Hepatocyte (in vitro differentiated cells): ENCODE data around the gene ABCC10. TPM values are rescaled to one million over a fixed set of nuclear protein-coding genes. Genes with fewer than 3 reads are reported as not detected.
A peak's percentile ranks its signal among the peaks of the same experiment; 100 is the strongest.

Experiments
- DNase-seq: peaks from one replicate; pipeline ENCODE4 v3.0.0-alpha.2; 2016; ENCODE audit warnings: low spot score
- H2AFZ ChIP-seq: fragments of 200-600 bp; sonication (generic); 2 replicates; pipeline ENCODE4 v1.6.0; 2016; ENCODE audit warnings: antibody characterized with exemption, mild to moderate bottlenecking
- H3K27ac ChIP-seq: fragments of 200-600 bp; sonication (generic); 2 replicates; pipeline ENCODE4 v1.5.1; 2016; ENCODE audit warnings: mild to moderate bottlenecking
- H3K27me3 ChIP-seq: fragments of 200-600 bp; sonication (generic); 2 replicates; pipeline ENCODE4 v1.6.1; 2016
- H3K36me3 ChIP-seq: fragments of 200-600 bp; sonication (generic); replicated peaks from 2 replicates; pipeline ENCODE4 v1.5.1; 2016; ENCODE audit warnings: low read depth; ENCODE audit not compliant: insufficient read depth
- H3K4me1 ChIP-seq: fragments of 200-600 bp; sonication (generic); 2 replicates; pipeline ENCODE4 v1.5.1; 2016; ENCODE audit warnings: mild to moderate bottlenecking, moderate library complexity; ENCODE audit not compliant: insufficient read depth
- H3K4me2 ChIP-seq: fragments of 200-600 bp; sonication (generic); 2 replicates; pipeline ENCODE4 v1.6.0; 2016
- H3K4me3 ChIP-seq: fragments of 200-600 bp; sonication (generic); 2 replicates; pipeline ENCODE4 v1.5.1; 2016; ENCODE audit warnings: mild to moderate bottlenecking
- H3K79me2 ChIP-seq: fragments of 200-600 bp; sonication (generic); 2 replicates; pipeline ENCODE4 v1.6.0; 2017; ENCODE audit warnings: mild to moderate bottlenecking
- H3K9me2 ChIP-seq: fragments of 200-600 bp; sonication (generic); replicated peaks from 2 replicates; pipeline ENCODE4 v1.6.0; 2017; ENCODE audit warnings: mild to moderate bottlenecking; ENCODE audit not compliant: insufficient read depth
- H3K9me3 ChIP-seq: fragments of 200-600 bp; sonication (generic); 2 replicates; pipeline ENCODE4 v1.5.1; 2016; ENCODE audit warnings: low read depth, mild to moderate bottlenecking
- H4K20me1 ChIP-seq: fragments of 200-600 bp; sonication (generic); 2 replicates; pipeline ENCODE4 v1.6.0; 2016; ENCODE audit warnings: mild to moderate bottlenecking; ENCODE audit not compliant: insufficient read depth, poor library complexity, severe bottlenecking
- EZH2 ChIP-seq: fragments of 200-600 bp; sonication (generic); IDR thresholded peaks from 2 replicates; pipeline ENCODE4 v1.6.1; 2016; ENCODE audit warnings: antibody characterized with exemption, mild to moderate bottlenecking, borderline replicate concordance
- EZH2phosphoT487 ChIP-seq: fragments of 200-600 bp; sonication (generic); IDR thresholded peaks from one replicate; pipeline ENCODE4 v1.6.1; 2018; ENCODE audit warnings: antibody characterized with exemption, mild to moderate bottlenecking, low read depth, moderate library complexity; ENCODE audit not compliant: unreplicated experiment, severe bottlenecking
- WGBS: methylation state at CpG from one replicate; pipeline ENCODE4 v1.1.6; 2016; ENCODE audit warnings: low lambda C conversion rate; ENCODE audit errors: missing lambda C conversion rate; 5-methylcytosine and 5-hydroxymethylcytosine counted together
- polyA plus RNA-seq: library from polyadenylated mRNA; unstranded; fragments of >200 nt; fragmentation: Nextera tagmentation; extraction: Ambion mirVana; gene quantifications from 2 replicates; pipeline ENCODE4 v1.2.1, GENCODE V29; 2016
- total RNA-seq: library from RNA; depleted of rRNA; stranded (reverse); fragments of >200 nt; gene quantifications from 2 replicates; pipeline ENCODE4 v1.2.3, GENCODE V29; 2014
- TF ChIP-seq, protein P1 (sequence below): fragments of 200-600 bp; sonication (generic); IDR thresholded peaks from 2 replicates; pipeline ENCODE4 v1.5.1; 2016; ENCODE audit warnings: antibody characterized with exemption, mild to moderate bottlenecking; ENCODE audit not compliant: poor library complexity

ABCC10 gene
- total and polyA plus RNA-seq, 2 experiments from 2014 or later, result 16.7 to 33.3 TPM

DNA sequence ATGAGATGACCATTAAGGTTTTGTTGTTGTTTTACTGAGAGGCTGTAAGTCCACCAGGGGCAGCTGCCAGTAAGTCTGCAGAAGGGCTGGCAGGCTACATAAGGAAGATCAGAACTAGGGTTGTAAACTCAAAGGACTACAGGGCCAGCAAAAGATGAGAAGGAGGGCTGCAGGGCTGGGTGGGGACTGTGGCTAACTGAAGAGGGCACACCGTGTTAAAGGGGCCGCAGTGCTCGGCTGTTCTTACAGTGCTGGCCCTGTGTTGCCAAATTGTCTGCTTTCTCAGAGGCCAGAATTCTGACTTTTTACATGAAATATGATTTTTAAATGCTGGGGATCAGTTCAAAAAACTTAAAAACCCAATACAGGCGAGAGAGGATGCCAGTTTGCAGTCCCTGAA, 32.4 kb upstream of the ABCC10 start:
- Histone ChIP-seq H3K4me2 (no peak overlapping the region), H3K9me2 (no peaks in the 10 kb centered on the region), H3K4me3 (no peak overlapping the region), H2AFZ (no peak overlapping the region), H4K20me1 (no peaks in the 10 kb centered on the region), H3K4me1 (peaks cover 7% of the 10 kb centered on the region), H3K27ac (no peak overlapping the region), H3K36me3 (no peaks in the 10 kb centered on the region), H3K27me3 (no peaks in the 10 kb centered on the region), H3K9me3 (no peaks in the 10 kb centered on the region), H3K79me2 (peaks cover 9% of the 10 kb centered on the region)
- no peak for DNase-seq
- TF ChIP-seq, protein P1, sequence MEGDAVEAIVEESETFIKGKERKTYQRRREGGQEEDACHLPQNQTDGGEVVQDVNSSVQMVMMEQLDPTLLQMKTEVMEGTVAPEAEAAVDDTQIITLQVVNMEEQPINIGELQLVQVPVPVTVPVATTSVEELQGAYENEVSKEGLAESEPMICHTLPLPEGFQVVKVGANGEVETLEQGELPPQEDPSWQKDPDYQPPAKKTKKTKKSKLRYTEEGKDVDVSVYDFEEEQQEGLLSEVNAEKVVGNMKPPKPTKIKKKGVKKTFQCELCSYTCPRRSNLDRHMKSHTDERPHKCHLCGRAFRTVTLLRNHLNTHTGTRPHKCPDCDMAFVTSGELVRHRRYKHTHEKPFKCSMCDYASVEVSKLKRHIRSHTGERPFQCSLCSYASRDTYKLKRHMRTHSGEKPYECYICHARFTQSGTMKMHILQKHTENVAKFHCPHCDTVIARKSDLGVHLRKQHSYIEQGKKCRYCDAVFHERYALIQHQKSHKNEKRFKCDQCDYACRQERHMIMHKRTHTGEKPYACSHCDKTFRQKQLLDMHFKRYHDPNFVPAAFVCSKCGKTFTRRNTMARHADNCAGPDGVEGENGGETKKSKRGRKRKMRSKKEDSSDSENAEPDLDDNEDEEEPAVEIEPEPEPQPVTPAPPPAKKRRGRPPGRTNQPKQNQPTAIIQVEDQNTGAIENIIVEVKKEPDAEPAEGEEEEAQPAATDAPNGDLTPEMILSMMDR, result no peak
- TF ChIP-seq EZH2, result no peak
- TF ChIP-seq EZH2phosphoT487, result no peak
- 91% methylated on average over 4 of the region's 4 CpGs for WGBS

DNA sequence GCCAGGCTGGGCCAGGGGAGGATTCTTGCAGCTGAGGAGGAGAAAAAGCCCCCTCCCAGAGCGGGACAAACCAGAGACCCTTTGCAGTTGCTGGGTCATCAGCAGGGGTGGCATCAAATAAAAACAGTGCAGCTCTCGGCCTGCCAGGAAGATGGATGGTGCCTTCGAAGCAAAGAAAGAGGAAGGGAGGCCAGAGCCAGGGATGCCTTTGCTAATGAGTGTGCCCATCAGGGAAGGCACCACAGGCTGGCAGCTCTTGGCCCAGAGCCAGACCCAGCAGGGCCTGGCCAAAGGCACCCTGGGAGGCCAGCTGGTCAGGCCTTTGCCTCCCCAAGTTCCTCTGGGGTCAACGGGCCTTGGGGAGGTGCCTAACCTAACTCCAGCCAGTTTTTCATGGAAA, 31.6 kb upstream of the ABCC10 start:
- 84% methylated on average over 4 of the region's 4 CpGs for WGBS
- TF ChIP-seq EZH2 (no peak), EZH2phosphoT487 (no peak)
- TF ChIP-seq, protein P1, result no peak

DNA sequence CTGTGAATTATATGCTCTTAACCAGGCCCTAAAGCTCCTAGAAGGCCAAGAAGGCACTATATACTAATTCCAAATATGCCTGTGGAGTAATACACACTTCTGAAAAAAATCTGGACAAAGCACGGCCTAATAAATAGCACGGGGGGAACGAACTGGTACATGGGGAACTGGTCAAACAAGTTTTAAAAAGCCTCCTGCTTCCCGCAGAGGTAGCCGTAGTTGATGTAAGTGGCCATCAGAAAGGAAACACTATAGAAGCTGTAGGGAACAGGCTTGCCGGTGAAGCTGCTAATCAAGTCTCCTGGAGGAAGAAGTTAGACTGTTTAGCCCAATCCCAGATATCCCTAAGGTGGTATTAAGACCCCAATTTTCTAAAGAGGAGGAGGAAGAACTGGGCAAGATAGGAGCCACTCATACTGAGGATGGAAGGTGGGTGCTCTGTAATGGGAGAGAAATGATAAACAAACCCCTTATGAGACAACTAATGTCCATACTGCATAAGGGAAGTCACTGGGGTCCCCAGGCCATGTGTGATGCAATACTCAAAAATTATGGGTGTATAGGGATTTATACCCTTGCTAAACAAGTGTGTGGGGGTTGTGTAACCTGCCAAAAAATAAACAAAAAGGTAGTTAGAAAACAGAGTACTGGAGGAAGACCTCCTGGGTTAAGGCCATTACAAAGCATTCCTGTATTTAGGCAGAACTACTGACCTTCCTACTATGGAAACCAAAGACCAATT, 30.8 kb upstream of the ABCC10 start:
- peaks cover 6% of the 10 kb centered on the region for H3K4me1 ChIP-seq
- TF ChIP-seq EZH2 (no peak), EZH2phosphoT487 (no peak)
- TF ChIP-seq, protein P1, result no peak
- no peaks in the 10 kb centered on the region for H3K9me2 ChIP-seq
- H3K4me3 ChIP-seq, result no peak overlapping the region
- H4K20me1 ChIP-seq, result no peaks in the 10 kb centered on the region
- no peaks in the 10 kb centered on the region for H3K27me3 ChIP-seq
- H3K4me2 ChIP-seq, result no peak overlapping the region
- H3K79me2 ChIP-seq, result peaks cover 9% of the 10 kb centered on the region
- no peaks in the 10 kb centered on the region for H3K9me3 ChIP-seq
- DNase-seq, result peak; percentile 18
- H3K36me3 ChIP-seq, result no peaks in the 10 kb centered on the region
- no peak overlapping the region for H2AFZ ChIP-seq
- H3K27ac ChIP-seq, result peak overlapping the region; percentile 15
- WGBS, result 47% methylated on average over 6 of the region's 6 CpGs

More for the DNA sequence above, 31.6 kb upstream of the ABCC10 start:
- H3K27me3 ChIP-seq, result no peaks in the 10 kb centered on the region
- H3K4me1 ChIP-seq, result peaks cover 7% of the 10 kb centered on the region
- no peak overlapping the region for H3K4me3 ChIP-seq
- H2AFZ ChIP-seq, result no peak overlapping the region
- H4K20me1 ChIP-seq, result no peaks in the 10 kb centered on the region
- no peaks in the 10 kb centered on the region for H3K36me3 ChIP-seq
- no peaks in the 10 kb centered on the region for H3K9me3 ChIP-seq
- peaks cover 9% of the 10 kb centered on the region for H3K79me2 ChIP-seq
- no peak overlapping the region for H3K4me2 ChIP-seq
- H3K9me2 ChIP-seq, result no peaks in the 10 kb centered on the region
- peak overlapping the region; percentile 15 for H3K27ac ChIP-seq
- DNase-seq, result no peak
